Hepatocyte (in vitro differentiated cells): ENCODE data around the gene UBE2S. TPM values are rescaled to one million over a fixed set of nuclear protein-coding genes. Genes with fewer than 3 reads are reported as not detected.

ENCODE experiments used
- DNase-seq: peaks from one replicate; pipeline ENCODE4 v3.0.0-alpha.2; 2016; ENCODE audit warnings: low spot score
- H2AFZ ChIP-seq: fragments of 200-600 bp; sonication (generic); 2 replicates; pipeline ENCODE4 v1.6.0; 2016; ENCODE audit warnings: antibody characterized with exemption, mild to moderate bottlenecking
- H3K27ac ChIP-seq: fragments of 200-600 bp; sonication (generic); 2 replicates; pipeline ENCODE4 v1.5.1; 2016; ENCODE audit warnings: mild to moderate bottlenecking
- H3K27me3 ChIP-seq: fragments of 200-600 bp; sonication (generic); 2 replicates; pipeline ENCODE4 v1.6.1; 2016
- H3K36me3 ChIP-seq: fragments of 200-600 bp; sonication (generic); replicated peaks from 2 replicates; pipeline ENCODE4 v1.5.1; 2016; ENCODE audit warnings: low read depth; ENCODE audit not compliant: insufficient read depth
- H3K4me1 ChIP-seq: fragments of 200-600 bp; sonication (generic); 2 replicates; pipeline ENCODE4 v1.5.1; 2016; ENCODE audit warnings: mild to moderate bottlenecking, moderate library complexity; ENCODE audit not compliant: insufficient read depth
- H3K4me2 ChIP-seq: fragments of 200-600 bp; sonication (generic); 2 replicates; pipeline ENCODE4 v1.6.0; 2016
- H3K4me3 ChIP-seq: fragments of 200-600 bp; sonication (generic); 2 replicates; pipeline ENCODE4 v1.5.1; 2016; ENCODE audit warnings: mild to moderate bottlenecking
- H3K79me2 ChIP-seq: fragments of 200-600 bp; sonication (generic); 2 replicates; pipeline ENCODE4 v1.6.0; 2017; ENCODE audit warnings: mild to moderate bottlenecking
- H3K9me2 ChIP-seq: fragments of 200-600 bp; sonication (generic); replicated peaks from 2 replicates; pipeline ENCODE4 v1.6.0; 2017; ENCODE audit warnings: mild to moderate bottlenecking; ENCODE audit not compliant: insufficient read depth
- H3K9me3 ChIP-seq: fragments of 200-600 bp; sonication (generic); 2 replicates; pipeline ENCODE4 v1.5.1; 2016; ENCODE audit warnings: low read depth, mild to moderate bottlenecking
- H4K20me1 ChIP-seq: fragments of 200-600 bp; sonication (generic); 2 replicates; pipeline ENCODE4 v1.6.0; 2016; ENCODE audit warnings: mild to moderate bottlenecking; ENCODE audit not compliant: insufficient read depth, poor library complexity, severe bottlenecking
- EZH2 ChIP-seq: fragments of 200-600 bp; sonication (generic); IDR thresholded peaks from 2 replicates; pipeline ENCODE4 v1.6.1; 2016; ENCODE audit warnings: antibody characterized with exemption, mild to moderate bottlenecking, borderline replicate concordance
- EZH2phosphoT487 ChIP-seq: fragments of 200-600 bp; sonication (generic); IDR thresholded peaks from one replicate; pipeline ENCODE4 v1.6.1; 2018; ENCODE audit warnings: antibody characterized with exemption, mild to moderate bottlenecking, low read depth, moderate library complexity; ENCODE audit not compliant: unreplicated experiment, severe bottlenecking
- WGBS: methylation state at CpG from one replicate; pipeline ENCODE4 v1.1.6; 2016; ENCODE audit warnings: low lambda C conversion rate; ENCODE audit errors: missing lambda C conversion rate; 5-methylcytosine and 5-hydroxymethylcytosine counted together
- polyA plus RNA-seq: library from polyadenylated mRNA; unstranded; fragments of >200 nt; fragmentation: Nextera tagmentation; extraction: Ambion mirVana; gene quantifications from 2 replicates; pipeline ENCODE4 v1.2.1, GENCODE V29; 2016
- total RNA-seq: library from RNA; depleted of rRNA; stranded (reverse); fragments of >200 nt; gene quantifications from 2 replicates; pipeline ENCODE4 v1.2.3, GENCODE V29; 2014
- TF ChIP-seq, protein P1 (sequence below): fragments of 200-600 bp; sonication (generic); IDR thresholded peaks from 2 replicates; pipeline ENCODE4 v1.5.1; 2016; ENCODE audit warnings: antibody characterized with exemption, mild to moderate bottlenecking; ENCODE audit not compliant: poor library complexity

UBE2S gene
- total and polyA plus RNA-seq, 2 experiments from 2014 or later, result 20.4 to 105 TPM

DNA sequence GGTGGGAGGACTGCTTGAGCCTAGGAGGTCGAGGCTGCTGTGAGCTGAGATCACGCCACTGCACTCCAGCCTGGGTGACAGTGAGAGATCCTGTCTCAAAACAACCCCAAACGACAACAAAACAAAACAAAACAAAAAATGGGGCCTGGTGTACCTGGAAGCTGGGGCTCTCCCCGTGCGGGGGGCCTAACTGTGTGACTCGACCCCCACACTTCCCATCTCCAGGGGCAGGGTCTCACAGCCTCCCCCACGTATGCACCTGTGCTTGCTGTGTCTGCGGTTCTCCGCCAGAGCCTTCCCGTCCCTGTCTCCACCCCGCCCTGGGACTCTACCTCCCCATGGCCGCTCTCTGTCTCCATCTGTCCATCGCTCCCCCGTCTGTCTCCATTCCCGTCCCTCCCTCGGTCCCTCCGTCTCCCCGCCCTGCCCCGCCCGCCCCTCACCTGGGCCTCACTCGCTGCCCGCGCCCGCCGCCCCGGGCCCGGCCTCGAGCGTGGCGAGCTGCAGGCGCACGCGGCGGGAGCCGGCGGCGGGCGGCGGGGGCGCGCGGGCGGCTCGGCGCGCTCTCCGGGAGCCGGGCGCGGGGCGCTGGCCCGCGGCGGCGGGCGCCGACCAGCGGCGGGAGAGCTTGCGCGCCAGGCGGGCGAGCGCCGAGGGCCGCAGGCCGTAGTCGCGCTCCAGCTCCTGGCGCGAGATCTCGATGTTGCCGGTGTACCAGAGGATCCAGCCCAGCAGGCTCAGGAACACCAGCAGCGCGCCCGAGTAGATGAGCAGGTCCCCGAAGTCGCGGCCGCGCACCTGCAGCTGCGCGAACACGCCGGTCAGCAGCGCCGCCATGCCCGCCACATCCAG lies 24.1 kb downstream of the UBE2S start:
- Histone ChIP-seq H3K27ac (peak overlapping the region; percentile 87), H3K9me3 (no peaks in the 10 kb centered on the region), H2AFZ (peak overlapping the region; percentile 75), H3K79me2 (peaks cover 42% of the 10 kb centered on the region), H3K4me3 (peak overlapping the region; percentile 1), H4K20me1 (peaks cover 27% of the 10 kb centered on the region), H3K4me2 (peak overlapping the region; percentile 90), H3K9me2 (no peaks in the 10 kb centered on the region), H3K36me3 (no peaks in the 10 kb centered on the region), H3K4me1 (peaks cover 35% of the 10 kb centered on the region), H3K27me3 (no peaks in the 10 kb centered on the region)
- 9% methylated on average over 55 of the region's 88 CpGs for WGBS
- TF ChIP-seq EZH2phosphoT487 (no peak), EZH2 (no peak)
- TF ChIP-seq, protein P1, sequence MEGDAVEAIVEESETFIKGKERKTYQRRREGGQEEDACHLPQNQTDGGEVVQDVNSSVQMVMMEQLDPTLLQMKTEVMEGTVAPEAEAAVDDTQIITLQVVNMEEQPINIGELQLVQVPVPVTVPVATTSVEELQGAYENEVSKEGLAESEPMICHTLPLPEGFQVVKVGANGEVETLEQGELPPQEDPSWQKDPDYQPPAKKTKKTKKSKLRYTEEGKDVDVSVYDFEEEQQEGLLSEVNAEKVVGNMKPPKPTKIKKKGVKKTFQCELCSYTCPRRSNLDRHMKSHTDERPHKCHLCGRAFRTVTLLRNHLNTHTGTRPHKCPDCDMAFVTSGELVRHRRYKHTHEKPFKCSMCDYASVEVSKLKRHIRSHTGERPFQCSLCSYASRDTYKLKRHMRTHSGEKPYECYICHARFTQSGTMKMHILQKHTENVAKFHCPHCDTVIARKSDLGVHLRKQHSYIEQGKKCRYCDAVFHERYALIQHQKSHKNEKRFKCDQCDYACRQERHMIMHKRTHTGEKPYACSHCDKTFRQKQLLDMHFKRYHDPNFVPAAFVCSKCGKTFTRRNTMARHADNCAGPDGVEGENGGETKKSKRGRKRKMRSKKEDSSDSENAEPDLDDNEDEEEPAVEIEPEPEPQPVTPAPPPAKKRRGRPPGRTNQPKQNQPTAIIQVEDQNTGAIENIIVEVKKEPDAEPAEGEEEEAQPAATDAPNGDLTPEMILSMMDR, result peak; percentile 11
- peak; percentile 86 for DNase-seq

DNA sequence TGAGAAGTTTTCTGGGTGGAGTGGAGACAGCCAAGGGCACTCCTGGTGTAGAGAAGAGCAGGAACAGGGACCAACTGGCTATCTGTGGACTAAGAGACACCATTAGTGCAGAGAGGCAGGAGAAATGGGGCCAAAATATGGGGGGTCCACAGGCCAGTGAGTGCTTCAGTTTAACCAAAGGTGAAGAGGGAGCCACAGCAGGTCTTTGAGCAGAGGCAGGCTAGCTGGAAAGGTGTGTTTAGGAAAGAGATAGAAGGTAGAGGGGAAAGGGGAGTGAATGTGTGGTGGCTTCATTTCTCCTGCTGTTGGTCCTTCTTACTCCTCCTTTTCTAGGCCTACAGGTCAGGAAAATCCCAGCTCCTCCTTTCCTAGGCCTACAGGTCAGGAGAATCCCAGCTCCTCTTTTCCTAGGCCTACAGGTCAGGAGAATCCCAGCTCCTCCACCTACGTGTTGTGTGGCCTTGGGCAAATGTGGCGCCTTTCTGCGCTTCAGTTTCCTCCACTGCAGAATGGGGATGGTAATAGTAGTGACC lies 25.0 kb downstream of the UBE2S start:
- H3K27ac ChIP-seq, result no peak overlapping the region
- H3K4me3 ChIP-seq, result no peak overlapping the region
- peaks cover 33% of the 10 kb centered on the region for H3K79me2 ChIP-seq
- H3K9me2 ChIP-seq, result no peaks in the 10 kb centered on the region
- H4K20me1 ChIP-seq, result peaks cover 17% of the 10 kb centered on the region
- 100% methylated on average over 3 of the region's 3 CpGs for WGBS
- H2AFZ ChIP-seq, result no peak overlapping the region
- peaks cover 30% of the 10 kb centered on the region for H3K4me1 ChIP-seq
- TF ChIP-seq EZH2, result no peak
- no peak for TF ChIP-seq EZH2phosphoT487
- TF ChIP-seq, protein P1, result no peak
- no peaks in the 10 kb centered on the region for H3K36me3 ChIP-seq
- H3K9me3 ChIP-seq, result no peaks in the 10 kb centered on the region
- H3K27me3 ChIP-seq, result no peaks in the 10 kb centered on the region
- peak overlapping the region; percentile 90 for H3K4me2 ChIP-seq
- DNase-seq, result no peak

GRCh38 chr19:55382013-55382412 lies 25.6 kb downstream of the UBE2S start:
- TF ChIP-seq EZH2phosphoT487 (no peak), EZH2 (no peak)
- TF ChIP-seq, protein P1, result no peak
- H3K9me2 ChIP-seq, result no peaks in the 10 kb centered on the region
- H3K27ac ChIP-seq, result no peak overlapping the region
- no peak overlapping the region for H3K4me3 ChIP-seq
- H3K4me2 ChIP-seq, result no peak overlapping the region
- H2AFZ ChIP-seq, result no peak overlapping the region
- 98% methylated on average over 4 of the region's 5 CpGs for WGBS
- DNase-seq, result no peak
- no peaks in the 10 kb centered on the region for H3K9me3 ChIP-seq
- H4K20me1 ChIP-seq, result peaks cover 12% of the 10 kb centered on the region
- H3K79me2 ChIP-seq, result peaks cover 27% of the 10 kb centered on the region
- H3K27me3 ChIP-seq, result no peaks in the 10 kb centered on the region
- peaks cover 29% of the 10 kb centered on the region for H3K4me1 ChIP-seq
- no peaks in the 10 kb centered on the region for H3K36me3 ChIP-seq
